Testis (tissue), 2 donors: ENCODE measurements around the gene ZNF133.

ENCODE experiments used
- CTCF ChIP-seq, 3 experiments: fragments of 450-650 bp in 2 of 3; fragments of 200-600 bp in 1 of 3; sonication (generic) in 1 of 3; IDR thresholded peaks; one replicate each; pipeline ENCODE4 v1.5.1; 2016 to 2019; ENCODE audit warnings: antibody characterized with exemption in 3 of 3, mild to moderate bottlenecking in 2 of 3, moderate library complexity in 1 of 3
- POLR2A ChIP-seq: fragments of 450-650 bp; IDR thresholded peaks from one replicate; pipeline ENCODE4 v1.6.1; 2017; ENCODE audit warnings: antibody characterized with exemption, mild to moderate bottlenecking, moderate library complexity

GRCh38 chr20:18265441-18265840, 22.9 kb upstream of the ZNF133 start:
- TF ChIP-seq POLR2A (no peak), CTCF (IDR thresholded peaks at IDR 0.05) (no peak)
